HL-60 (cell line): ENCODE data around the gene TAS1R1.

Experiments
- CTCF ChIP-seq: IDR thresholded peaks from one replicate; pipeline ENCODE4 v1.5.1; 2011; ENCODE audit warnings: low read length, control low read depth, inconsistent platforms; ENCODE audit not compliant: insufficient read depth
- GABPA ChIP-seq: IDR thresholded peaks from 2 replicates; pipeline ENCODE4 v1.6.1; 2012; ENCODE audit warnings: low read depth
- POLR2AphosphoS5 ChIP-seq: IDR thresholded peaks from 2 replicates; pipeline ENCODE4 v1.6.1; 2012; ENCODE audit warnings: low read depth
- REST ChIP-seq: IDR thresholded peaks from 2 replicates; pipeline ENCODE4 v1.6.1; 2012; ENCODE audit warnings: low read depth; ENCODE audit not compliant: insufficient replicate concordance

GRCh38 chr1:6534248-6534822, 20.8 kb upstream of the TAS1R1 start:
- TF ChIP-seq REST (no peak), GABPA (no peak), CTCF (no peak), POLR2AphosphoS5 (no peak)
